Lung microvascular endothelial cell (primary cell): Measurements from ENCODE around the gene HELB. TPM values are rescaled to one million over a fixed set of nuclear protein-coding genes. Genes with fewer than 3 reads are reported as not detected.

Experiments used
- DNase-seq, 2 donors: peaks; one replicate each; pipeline versions ENCODE4 v3.0.0 to v3.0.0-alpha.2; 2010; ENCODE audit warnings: low read depth in 2 of 2
- total RNA-seq: library from RNA; depleted of rRNA; stranded (reverse); fragments of >200 nt; gene quantifications from 2 replicates; pipeline ENCODE4 v1.2.1, GENCODE V29; 2014

Gene HELB
- total RNA-seq, result 1.1 and 1.2 TPM in 2 replicates

GRCh38 chr12:66301944-66302826 is at the start of gene HELB:
Gene HELB, plus strand, starts transcription at chr12:66302493. Its CDS starts 111 bp downstream, at chr12:66302604.
- peak; percentile 96 to 98 for DNase-seq

GRCh38 chr12:66252771-66253170 is 49.5 kb upstream of the HELB start:
- DNase-seq, result no peak

GRCh38 chr12:66255737-66256136 is 46.6 kb upstream of the HELB start:
- DNase-seq, result no peak

GRCh38 chr12:66258011-66258410 is 44.3 kb upstream of the HELB start:
- DNase-seq, result no peak

GRCh38 chr12:66262737-66263136 is 39.6 kb upstream of the HELB start:
- no peak for DNase-seq

- DNase-seq, result no peak
Observed at GRCh38 chr12:66268562-66268961, 33.7 kb upstream of the HELB start.

- no peak for DNase-seq
Observed at GRCh38 chr12:66269142-66269541, 33.2 kb upstream of the HELB start.

GRCh38 chr12:66269757-66270383 is 32.4 kb upstream of the HELB start:
- DNase-seq, result peak; percentile 51 to 59

- no peak for DNase-seq
Observed at GRCh38 chr12:66270613-66271012, 31.7 kb upstream of the HELB start.

- DNase-seq, result no peak
Observed at GRCh38 chr12:66272650-66273049, 29.6 kb upstream of the HELB start.

- no peak for DNase-seq
Observed at GRCh38 chr12:66273147-66273546, 29.1 kb upstream of the HELB start.

- no peak for DNase-seq
Observed at GRCh38 chr12:66275040-66275439, 27.3 kb upstream of the HELB start.

GRCh38 chr12:66279123-66279712 is 23.1 kb upstream of the HELB start:
- peak; percentile 57 to 63 for DNase-seq

- DNase-seq, result no peak
Observed at GRCh38 chr12:66280561-66280960, 21.7 kb upstream of the HELB start.

GRCh38 chr12:66282244-66282643 is 20.0 kb upstream of the HELB start:
- no peak for DNase-seq

GRCh38 chr12:66287275-66287674 is 15.0 kb upstream of the HELB start:
- DNase-seq, result no peak

- DNase-seq, result no peak
Observed at GRCh38 chr12:66288121-66288520, 14.2 kb upstream of the HELB start.

GRCh38 chr12:66289485-66289884 is 12.8 kb upstream of the HELB start:
- no peak for DNase-seq

GRCh38 chr12:66290716-66291200 is 11.5 kb upstream of the HELB start:
- DNase-seq, result no peak

- DNase-seq, result no peak
Observed at GRCh38 chr12:66296176-66296683, 6.1 kb upstream of the HELB start.

- no peak for DNase-seq
Observed at GRCh38 chr12:66297080-66297479, 5.2 kb upstream of the HELB start.

- no peak for DNase-seq
Observed at GRCh38 chr12:66297923-66298322, 4.4 kb upstream of the HELB start.
